GM12872 (cell line): Measurements from ENCODE around the gene TAF15.
A peak's percentile ranks its signal among the peaks of the same experiment; 100 is the strongest.

Experiments used
- TF ChIP-seq, protein P1 (sequence below): IDR thresholded peaks from 3 replicates; pipeline ENCODE4 v1.5.1; 2011; ENCODE audit warnings: low read depth, mild to moderate bottlenecking, low read length, moderate library complexity; ENCODE audit not compliant: insufficient read depth

Gene TAF15

DNA sequence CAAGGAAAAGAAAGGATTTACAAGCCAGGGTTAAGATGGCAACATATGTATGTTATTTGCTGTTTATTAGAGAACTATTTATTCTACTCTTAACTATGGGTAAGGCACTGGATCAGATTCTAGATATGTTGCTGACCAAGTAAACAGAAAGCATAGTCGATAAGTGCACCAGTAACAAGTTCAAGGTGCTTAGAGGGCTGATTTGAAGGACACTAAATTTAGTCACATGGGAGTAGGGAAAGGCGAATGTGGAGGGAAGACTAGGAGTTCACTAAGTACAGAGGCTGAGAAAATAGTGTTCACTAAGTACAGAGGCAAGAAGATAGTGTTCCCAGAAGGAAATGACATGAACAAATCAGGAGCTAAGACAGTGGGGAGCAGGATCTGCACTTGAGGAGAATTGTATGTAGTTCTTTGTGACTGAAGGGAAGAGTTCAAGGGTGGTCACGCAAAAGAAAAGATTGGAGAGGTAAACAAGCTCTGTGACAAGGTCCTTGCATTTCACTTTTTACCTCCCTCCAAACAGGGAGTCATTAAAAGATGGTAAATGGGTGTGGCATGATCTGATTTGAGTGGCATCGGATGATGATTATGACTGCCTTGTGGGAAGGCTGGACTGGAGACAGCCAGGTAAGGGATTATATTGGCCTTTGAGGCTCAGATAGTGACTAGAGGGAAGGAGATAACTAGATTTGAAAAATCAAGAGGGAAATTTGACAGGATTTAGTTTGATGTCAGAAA, 38.5 kb downstream of the TAF15 start:
- TF ChIP-seq, protein P1, sequence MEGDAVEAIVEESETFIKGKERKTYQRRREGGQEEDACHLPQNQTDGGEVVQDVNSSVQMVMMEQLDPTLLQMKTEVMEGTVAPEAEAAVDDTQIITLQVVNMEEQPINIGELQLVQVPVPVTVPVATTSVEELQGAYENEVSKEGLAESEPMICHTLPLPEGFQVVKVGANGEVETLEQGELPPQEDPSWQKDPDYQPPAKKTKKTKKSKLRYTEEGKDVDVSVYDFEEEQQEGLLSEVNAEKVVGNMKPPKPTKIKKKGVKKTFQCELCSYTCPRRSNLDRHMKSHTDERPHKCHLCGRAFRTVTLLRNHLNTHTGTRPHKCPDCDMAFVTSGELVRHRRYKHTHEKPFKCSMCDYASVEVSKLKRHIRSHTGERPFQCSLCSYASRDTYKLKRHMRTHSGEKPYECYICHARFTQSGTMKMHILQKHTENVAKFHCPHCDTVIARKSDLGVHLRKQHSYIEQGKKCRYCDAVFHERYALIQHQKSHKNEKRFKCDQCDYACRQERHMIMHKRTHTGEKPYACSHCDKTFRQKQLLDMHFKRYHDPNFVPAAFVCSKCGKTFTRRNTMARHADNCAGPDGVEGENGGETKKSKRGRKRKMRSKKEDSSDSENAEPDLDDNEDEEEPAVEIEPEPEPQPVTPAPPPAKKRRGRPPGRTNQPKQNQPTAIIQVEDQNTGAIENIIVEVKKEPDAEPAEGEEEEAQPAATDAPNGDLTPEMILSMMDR, result no peak

DNA sequence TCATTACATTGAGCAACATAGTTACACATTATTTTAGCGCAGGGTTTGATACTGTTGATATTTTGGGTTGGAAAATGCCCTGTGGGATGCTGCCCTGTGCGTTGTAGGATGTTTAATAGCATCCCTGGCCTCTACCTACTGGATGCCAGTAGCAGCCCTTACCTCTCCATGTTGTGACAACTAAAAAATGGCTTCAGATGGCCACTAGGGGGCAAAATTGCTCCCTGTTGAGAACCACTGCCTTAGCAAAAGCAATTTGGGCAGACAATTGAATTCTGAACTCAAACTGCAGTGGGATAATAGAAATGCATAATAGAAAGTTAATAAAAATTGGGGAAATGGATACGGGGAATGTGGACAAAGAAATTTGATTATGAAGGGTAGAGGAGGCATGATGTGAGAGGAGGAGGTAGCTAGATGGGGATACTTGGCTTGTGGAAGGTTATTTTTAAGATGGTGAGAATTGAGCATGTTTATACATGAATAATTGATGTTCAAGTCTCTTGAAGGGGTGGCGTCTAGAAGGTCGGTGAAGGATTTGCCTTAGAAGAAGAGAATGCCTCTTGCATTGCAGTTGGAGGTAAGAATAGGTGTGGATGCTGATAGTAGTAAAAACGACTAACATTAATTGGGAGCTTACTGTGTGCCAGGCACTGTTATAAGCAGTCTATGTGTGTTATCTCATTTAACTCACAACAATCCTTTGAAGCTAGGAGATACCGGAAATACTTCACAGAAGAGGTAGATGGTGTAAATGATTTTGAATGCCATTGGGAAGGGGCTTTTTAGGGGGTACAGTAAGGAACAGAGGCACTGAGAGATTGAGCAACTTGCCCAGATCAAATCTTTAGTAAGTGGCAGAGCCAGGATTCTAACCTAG, 40.4 kb downstream of the TAF15 start:
- TF ChIP-seq, protein P1, result peak; percentile 77

DNA sequence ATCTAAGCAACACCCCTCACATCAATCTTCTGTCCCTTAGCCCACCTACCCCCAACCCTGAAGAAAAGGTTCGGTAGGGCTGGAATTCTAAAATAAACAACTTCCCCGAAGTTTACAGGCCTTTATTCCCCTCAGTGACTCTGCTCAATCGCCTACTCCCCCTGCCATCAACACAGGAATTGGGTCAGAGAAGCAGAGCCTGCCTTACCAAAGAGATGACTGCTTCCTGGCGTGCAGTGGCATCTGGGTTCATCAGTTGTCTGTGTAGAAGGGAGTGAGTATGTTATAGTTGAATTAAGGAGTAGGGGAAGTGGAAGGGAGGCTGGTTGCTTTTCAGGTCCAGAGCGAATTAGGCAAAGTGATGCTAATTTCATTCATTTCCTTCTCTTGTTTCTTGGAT, 46.7 kb downstream of the TAF15 start:
- TF ChIP-seq, protein P1, result no peak

DNA sequence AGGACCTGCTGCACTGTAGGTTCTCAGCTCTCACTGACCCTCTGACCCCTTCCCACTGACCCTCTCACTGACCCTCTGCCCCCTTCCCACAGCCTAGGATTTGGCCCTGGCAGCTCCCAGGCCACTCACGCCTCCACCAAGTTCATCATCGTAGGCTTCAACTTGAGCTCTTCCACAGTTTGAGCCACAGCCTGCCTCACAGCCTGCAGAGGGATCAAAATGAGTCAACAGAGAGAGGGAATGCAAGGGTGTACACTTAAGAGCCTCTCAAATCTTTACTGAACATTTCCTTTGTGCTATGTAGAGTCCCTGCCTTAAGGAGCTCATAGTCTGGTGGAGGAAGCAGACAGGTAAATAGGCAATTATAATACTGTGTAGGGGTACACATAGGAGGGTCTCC, 47.3 kb downstream of the TAF15 start:
- TF ChIP-seq, protein P1, result no peak

DNA sequence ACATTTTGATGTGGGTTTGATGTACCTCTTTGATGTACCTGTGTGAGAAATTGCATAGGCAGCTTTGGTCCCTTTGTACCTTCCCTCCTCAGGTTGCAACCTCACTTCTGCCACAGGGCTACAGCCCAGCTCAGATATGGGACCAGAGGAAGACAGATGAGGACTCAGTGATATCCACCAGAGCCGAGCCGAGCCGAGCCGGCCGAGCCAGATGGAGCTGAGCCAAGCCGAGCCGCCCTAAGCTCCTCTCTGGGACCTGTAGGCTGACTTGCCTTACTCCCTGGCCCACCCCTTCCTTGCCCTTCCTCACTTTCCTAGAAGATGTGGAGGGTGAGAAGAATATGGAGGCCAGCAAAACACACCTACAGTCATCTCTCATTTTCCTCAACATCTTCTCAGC, 55.6 kb downstream of the TAF15 start:
- TF ChIP-seq, protein P1, result no peak

DNA sequence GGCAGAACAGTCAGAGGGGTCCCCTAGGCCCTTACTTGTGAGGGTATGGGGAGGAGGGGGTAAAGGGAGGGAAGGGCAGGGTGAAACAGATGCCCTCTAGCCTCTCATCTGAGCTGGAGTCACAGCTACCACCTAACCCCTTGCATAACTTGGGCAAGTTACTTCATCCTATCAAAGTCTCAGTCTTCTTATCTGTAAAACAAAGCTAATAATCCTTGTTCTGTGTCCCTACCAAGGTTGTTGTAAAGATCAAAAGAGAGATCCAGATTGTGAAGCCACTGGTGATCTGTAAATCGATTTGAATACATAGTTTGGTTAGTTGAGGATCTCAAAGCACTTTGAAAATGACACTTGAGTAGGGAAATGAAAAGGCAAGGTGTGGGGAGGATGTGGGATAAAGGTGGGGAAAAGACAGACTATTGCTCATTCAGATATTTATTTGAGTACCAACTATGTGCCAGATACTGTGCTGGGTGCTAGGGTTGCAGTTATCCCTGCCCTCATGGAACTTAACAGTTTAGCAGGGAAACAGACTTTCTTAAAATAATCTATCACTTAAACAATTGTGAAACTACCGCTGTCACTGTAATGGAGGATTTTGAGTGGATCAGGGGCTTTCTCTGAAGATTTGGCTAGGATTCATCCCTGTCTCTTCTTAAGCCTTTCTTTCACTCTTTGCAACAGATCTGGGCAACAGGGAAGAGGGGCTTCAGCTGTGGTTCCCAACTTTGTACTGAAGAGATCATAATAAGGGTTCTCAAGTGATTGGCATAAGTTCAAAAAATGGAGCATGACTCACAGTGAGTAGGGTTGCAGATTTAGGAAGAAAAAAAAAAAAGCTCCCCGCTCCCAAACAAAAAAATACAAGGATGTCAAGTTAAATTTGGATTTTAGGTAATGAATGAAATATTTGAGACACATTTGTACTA, 56.4 kb downstream of the TAF15 start:
- TF ChIP-seq, protein P1, result no peak
